Measurements from ENCODE around the gene TMEM132A. TPM values are rescaled to one million over a fixed set of nuclear protein-coding genes. Genes with fewer than 3 reads are reported as not detected.

The TMEM132A gene
- total RNA-seq, 4 donors from 2014 or later, result 2.9 to 11.3 (median 6.7) TPM

- no peak for ATAC-seq (ENCODE audit: low FRiP score)
- no peak for DNase-seq (ENCODE audit: low spot score)
- TF ChIP-seq, protein P1, sequence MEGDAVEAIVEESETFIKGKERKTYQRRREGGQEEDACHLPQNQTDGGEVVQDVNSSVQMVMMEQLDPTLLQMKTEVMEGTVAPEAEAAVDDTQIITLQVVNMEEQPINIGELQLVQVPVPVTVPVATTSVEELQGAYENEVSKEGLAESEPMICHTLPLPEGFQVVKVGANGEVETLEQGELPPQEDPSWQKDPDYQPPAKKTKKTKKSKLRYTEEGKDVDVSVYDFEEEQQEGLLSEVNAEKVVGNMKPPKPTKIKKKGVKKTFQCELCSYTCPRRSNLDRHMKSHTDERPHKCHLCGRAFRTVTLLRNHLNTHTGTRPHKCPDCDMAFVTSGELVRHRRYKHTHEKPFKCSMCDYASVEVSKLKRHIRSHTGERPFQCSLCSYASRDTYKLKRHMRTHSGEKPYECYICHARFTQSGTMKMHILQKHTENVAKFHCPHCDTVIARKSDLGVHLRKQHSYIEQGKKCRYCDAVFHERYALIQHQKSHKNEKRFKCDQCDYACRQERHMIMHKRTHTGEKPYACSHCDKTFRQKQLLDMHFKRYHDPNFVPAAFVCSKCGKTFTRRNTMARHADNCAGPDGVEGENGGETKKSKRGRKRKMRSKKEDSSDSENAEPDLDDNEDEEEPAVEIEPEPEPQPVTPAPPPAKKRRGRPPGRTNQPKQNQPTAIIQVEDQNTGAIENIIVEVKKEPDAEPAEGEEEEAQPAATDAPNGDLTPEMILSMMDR (IDR thresholded peaks at IDR 0.05), result no peak
These were observed 7.0 kb upstream of the TMEM132A start for GRCh38 chr11:60917267-60917666.

DNA sequence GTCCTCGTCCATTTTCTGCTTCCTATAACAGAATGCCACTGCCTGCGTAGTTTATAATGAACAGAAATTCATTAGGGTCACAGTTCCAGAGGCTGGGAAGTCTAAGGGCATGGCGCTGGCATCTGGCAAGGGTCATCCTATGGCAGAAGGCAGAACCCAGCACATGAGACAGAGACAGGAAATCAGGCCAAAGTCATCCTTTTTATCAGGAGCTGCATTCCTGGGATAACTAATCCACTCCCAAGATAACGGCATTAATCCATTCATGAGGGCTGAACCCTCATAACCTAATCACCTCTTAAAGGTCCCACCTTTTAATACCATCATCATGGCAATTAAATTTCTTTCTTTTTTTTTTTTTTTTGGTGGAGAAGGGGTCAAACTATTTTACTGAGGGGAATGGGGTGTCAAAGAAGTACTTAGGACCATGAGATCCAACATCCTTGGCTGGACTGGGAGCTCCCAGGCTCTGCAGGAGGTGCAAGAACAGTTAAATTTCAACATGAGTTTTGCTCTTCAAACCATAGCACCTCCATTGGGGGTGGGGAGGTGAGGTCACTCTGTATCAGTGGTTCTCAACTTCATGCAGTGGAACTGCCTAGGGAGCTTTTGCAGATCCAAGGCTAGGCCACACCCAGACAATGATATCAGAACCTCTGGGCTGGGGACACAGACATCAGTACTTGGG, 5.9 kb upstream of the TMEM132A start:
- no peak for ATAC-seq (ENCODE audit: low FRiP score)
- TF ChIP-seq, protein P1 (IDR thresholded peaks at IDR 0.05), result no peak
- no peak for DNase-seq (ENCODE audit: low spot score)

- DNase-seq (ENCODE audit: low spot score) (no peak), ATAC-seq (ENCODE audit: low FRiP score) (no peak)
- TF ChIP-seq, protein P1 (IDR thresholded peaks at IDR 0.05), result no peak
These were observed 5.4 kb upstream of the TMEM132A start for GRCh38 chr11:60918939-60919265.

DNA sequence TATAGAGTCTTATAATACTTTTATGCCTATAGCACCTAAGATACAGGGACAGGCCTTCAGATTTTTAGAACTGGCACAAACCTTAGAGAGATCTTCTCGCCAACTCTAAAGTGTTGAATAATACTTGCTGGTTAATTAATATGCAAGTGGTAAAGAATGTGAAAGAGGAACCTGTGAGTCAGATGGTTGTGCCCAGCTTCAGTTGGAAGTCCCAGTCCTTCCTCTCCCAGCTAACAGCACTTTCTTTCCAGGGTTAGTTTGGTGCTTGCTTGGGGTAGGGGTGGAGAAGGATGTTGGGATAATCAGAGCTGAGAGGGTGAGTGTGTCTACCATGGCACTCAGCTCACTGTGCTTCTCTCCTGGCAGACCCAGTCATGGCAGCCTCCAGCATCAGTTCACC, 4.9 kb upstream of the TMEM132A start:
- TF ChIP-seq, protein P1 (IDR thresholded peaks at IDR 0.05), result no peak
- ATAC-seq (ENCODE audit: low FRiP score) (no peak), DNase-seq (ENCODE audit: low spot score) (no peak)

- no peak for DNase-seq (ENCODE audit: low spot score)
- ATAC-seq (ENCODE audit: low FRiP score), result no peak
- TF ChIP-seq, protein P1 (IDR thresholded peaks at IDR 0.05), result no peak
These were observed 4.3 kb upstream of the TMEM132A start for GRCh38 chr11:60919956-60920355.

GRCh38 chr11:60921259-60921658, 3.0 kb upstream of the TMEM132A start:
- no peak for ATAC-seq (ENCODE audit: low FRiP score)
- DNase-seq (ENCODE audit: low spot score), result no peak
- TF ChIP-seq, protein P1 (IDR thresholded peaks at IDR 0.05), result no peak

GRCh38 chr11:60921777-60922335, 2.4 kb upstream of the TMEM132A start:
- ATAC-seq (ENCODE audit: low FRiP score) (no peak), DNase-seq (ENCODE audit: low spot score) (no peak)
- TF ChIP-seq, protein P1 (IDR thresholded peaks at IDR 0.05), result no peak

Data from omental fat pad (tissue), 4 donors.